Placental pericyte (primary cell): Measurements from ENCODE around the gene OR10A4. TPM values are rescaled to one million over a fixed set of nuclear protein-coding genes. Genes with fewer than 3 reads are reported as not detected.

Experiments used
- total RNA-seq: library from RNA; depleted of rRNA; stranded (reverse); fragments of >200 nt; gene quantifications from 2 replicates; pipeline ENCODE4 v1.2.3, GENCODE V29; 2012

Gene OR10A4
- total RNA-seq: not detected in 2 replicates

GRCh38 chr11:6876325-6876724 is at the start of gene OR10A4:
TSS of gene OR10A4 (plus strand) at chr11:6876625. CDS start at chr11:6876648, 23 bp downstream.

GRCh38 chr11:6845383-6845782 is 31.0 kb upstream of the OR10A4 start, which contains the start of gene OR10A5:
TSS of gene OR10A5 (plus strand) at chr11:6845683. CDS start at chr11:6845683, 0 bp downstream.

GRCh38 chr11:6862961-6863360 is 13.5 kb upstream of the OR10A4 start, which contains the start of gene OR10A2:
TSS of gene OR10A2 (plus strand) at chr11:6863057. CDS start at chr11:6869755, 6,698 bp downstream.

DNA sequence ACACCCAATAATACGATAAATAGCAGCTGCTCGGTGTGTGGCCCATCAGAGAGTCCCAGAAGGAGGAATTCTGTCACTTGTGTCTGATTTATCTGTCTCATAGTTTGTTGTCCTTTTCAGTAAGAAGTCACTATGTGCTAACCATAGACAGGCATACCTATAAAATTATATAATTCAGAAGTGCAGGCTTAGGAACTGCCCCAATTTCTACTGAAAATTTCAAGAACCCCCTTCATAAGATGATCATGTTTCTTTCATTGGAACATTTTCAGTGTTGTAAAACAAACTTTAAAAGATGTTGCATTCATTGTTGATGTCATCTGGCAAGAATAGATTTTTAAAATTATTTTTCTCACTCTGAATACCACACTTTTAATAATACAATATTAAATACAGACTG is 16.0 kb downstream of the OR10A4 start, which contains the start of gene OR2D2:
Gene OR2D2, minus strand, starts transcription at position 101 of the 400 bp plus-strand sequence. Its CDS starts 0 bp downstream, at position 101.

DNA sequence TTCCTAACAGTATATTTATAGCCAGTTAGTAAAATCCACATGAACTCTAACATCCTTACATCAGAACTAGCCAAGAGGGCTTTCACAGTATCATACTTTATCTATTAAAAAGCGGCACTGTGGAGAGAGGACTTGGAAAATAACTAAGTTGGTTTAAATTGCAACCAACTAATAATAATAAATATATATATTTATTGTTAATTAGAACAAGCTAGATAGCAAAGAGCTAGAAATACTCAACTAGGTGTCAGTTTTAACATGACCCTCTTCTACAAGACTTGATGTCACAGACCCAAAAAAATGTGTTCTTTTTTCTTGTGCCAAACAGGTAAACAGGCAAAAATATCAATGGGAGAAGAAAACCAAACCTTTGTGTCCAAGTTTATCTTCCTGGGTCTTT is 44.3 kb downstream of the OR10A4 start, which contains the start of gene OR2D3:
Gene OR2D3, plus strand, starts transcription at position 301 of the 400 bp plus-strand sequence. Its CDS starts 0 bp downstream, at position 301.

DNA sequence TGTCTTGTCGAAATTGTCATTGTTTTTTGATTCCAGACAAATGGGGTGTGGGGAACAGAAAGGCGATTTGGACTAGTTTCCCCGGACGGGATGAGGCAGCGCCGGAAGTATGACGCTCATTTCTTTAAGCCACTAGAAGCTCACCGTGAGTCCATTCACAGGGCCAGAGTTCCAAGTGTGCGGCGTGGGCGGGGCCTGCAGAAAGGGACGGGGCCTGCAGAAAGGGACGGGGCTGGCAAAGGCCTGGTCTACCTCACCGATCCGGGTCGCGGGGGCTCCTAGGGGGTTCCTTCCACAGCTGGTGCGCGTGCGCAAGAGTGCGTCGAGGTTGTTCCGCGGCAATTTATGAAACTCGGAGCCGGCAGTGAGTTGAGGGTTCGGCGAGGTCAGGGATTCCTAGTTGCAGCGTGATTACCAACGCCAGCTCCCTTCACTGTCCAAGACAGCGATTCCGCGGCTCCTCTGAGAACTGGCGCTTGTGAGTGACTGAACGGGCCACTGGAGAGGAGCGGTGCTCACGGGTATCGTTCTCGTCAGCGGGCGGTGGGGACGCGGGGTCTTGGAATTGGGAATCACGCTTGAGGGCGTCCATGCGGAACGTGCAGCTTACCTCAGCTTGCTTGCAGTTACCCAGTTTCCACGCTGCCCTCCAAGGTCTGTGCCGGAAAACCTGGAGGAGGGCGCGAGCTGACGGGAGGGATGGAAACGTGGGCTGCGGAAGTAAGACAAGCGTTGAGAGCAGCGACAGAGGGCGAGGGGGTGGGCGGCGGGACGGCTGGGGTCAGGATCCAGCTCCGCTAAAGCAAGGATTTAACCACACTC is 50.0 kb downstream of the OR10A4 start, which contains the start of gene ZNF215:
Gene ZNF215, plus strand, starts transcription at position 219 of the 822 bp plus-strand sequence. CDS start 5,847 bp downstream, outside the sequence.

Other genes with a start within 250 kb of the OR10A4 start
- gene DCHS1, start 220.8 kb upstream of the OR10A4 start, total RNA-seq: 21.0 and 44.0 TPM in 2 replicates
- gene MRPL17, start 193.3 kb upstream of the OR10A4 start, total RNA-seq: 42.2 and 54.8 TPM in 2 replicates
- 1.6 TPM in 1 of 2 replicates, not detected in the other for gene OR2AG2, start 104.6 kb upstream of the OR10A4 start, total RNA-seq
- not detected in 2 replicates for gene OR2AG1, start 93.6 kb upstream of the OR10A4 start, total RNA-seq
- 0.57 TPM in 1 of 2 replicates, not detected in the other for gene OR6A2, start 76.9 kb upstream of the OR10A4 start, total RNA-seq
- not detected in 2 replicates for gene OR10A5, start 30.9 kb upstream of the OR10A4 start, total RNA-seq
- gene OR10A2, start 13.6 kb upstream of the OR10A4 start, total RNA-seq: not detected in 2 replicates
- gene OR2D2, start 15.9 kb downstream of the OR10A4 start, total RNA-seq: 0.22 and 1.4 TPM in 2 replicates
- gene OR2D3, start 44.4 kb downstream of the OR10A4 start, total RNA-seq: not detected in 2 replicates
- gene ZNF215, start 49.8 kb downstream of the OR10A4 start, total RNA-seq: 0.44 and 6.3 TPM in 2 replicates
- 0.22 and 1.4 TPM in 2 replicates for gene ZNF214, start 143.7 kb downstream of the OR10A4 start, total RNA-seq
- gene NLRP14, start 143.9 kb downstream of the OR10A4 start, total RNA-seq: 0.14 TPM in 1 of 2 replicates, not detected in the other
- gene RBMXL2, start 212.4 kb downstream of the OR10A4 start, total RNA-seq: not detected in 2 replicates